ENCODE measurements around the gene BAG2.

DNA sequence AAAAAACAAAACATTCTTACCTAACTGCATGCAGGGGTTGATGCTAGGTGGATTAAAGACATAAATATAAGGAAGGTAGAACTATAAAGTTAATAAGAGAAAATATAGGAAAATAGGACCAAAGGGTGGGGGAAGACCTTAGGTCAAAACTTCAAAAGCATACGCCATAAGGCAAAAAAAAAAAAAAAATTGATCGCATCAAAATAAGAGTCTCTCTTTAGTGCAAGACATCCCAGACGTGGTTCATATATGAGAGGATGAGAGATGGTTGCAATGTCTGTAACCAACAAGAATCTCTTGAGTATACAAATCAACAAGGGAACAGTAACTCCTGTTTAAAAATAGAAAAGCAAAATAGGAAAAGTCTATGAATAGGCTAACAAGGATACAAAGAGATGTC lies 8.5 kb downstream of the BAG2 start:
- TF ChIP-seq, protein P1, sequence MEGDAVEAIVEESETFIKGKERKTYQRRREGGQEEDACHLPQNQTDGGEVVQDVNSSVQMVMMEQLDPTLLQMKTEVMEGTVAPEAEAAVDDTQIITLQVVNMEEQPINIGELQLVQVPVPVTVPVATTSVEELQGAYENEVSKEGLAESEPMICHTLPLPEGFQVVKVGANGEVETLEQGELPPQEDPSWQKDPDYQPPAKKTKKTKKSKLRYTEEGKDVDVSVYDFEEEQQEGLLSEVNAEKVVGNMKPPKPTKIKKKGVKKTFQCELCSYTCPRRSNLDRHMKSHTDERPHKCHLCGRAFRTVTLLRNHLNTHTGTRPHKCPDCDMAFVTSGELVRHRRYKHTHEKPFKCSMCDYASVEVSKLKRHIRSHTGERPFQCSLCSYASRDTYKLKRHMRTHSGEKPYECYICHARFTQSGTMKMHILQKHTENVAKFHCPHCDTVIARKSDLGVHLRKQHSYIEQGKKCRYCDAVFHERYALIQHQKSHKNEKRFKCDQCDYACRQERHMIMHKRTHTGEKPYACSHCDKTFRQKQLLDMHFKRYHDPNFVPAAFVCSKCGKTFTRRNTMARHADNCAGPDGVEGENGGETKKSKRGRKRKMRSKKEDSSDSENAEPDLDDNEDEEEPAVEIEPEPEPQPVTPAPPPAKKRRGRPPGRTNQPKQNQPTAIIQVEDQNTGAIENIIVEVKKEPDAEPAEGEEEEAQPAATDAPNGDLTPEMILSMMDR (IDR thresholded peaks at IDR 0.05), result no peak
- no peak for TF ChIP-seq SIN3A (IDR thresholded peaks at IDR 0.05; ENCODE audit: borderline replicate concordance, insufficient read depth, low read depth, low read length)
